NT2/D1 (cell line): ENCODE data around the gene LPAR5.
"Not testable (repeated sequence)": the region's sequence is repeated elsewhere in the genome, so short reads cannot be mapped to it uniquely, and the experiment has no call there.

Experiments used
- SUZ12 ChIP-seq: IDR thresholded peaks from 2 replicates; pipeline ENCODE4 v1.6.1; 2011; ENCODE audit not compliant: insufficient read length, insufficient read depth; ENCODE audit errors: extremely low read depth
- YY1 ChIP-seq: IDR thresholded peaks from 2 replicates; pipeline ENCODE4 v1.6.1; 2011; ENCODE audit not compliant: insufficient read length, insufficient read depth
- ZNF274 ChIP-seq: IDR thresholded peaks from 2 replicates; pipeline ENCODE4 v1.6.1; 2011; ENCODE audit warnings: mild to moderate bottlenecking, low read depth, low read length

DNA sequence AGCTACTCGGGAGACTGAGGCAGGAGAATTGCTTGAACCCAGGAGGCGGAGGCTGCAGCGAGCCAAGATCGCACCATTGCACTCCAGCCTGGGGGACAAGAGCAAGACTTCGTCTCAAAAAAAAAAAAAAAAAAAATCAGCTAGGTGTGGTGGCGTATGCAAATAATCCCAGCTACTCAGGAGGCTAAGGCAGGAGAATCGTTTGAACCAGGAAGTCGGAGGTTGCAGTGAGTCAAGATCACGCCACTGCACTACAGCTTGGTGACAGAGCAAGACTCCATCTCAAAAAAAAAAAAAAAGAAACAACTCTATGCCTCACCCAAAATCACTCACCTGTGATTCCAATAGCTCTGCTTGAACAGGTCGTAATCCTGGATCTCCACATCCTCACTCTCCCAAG, 40.1 kb downstream of the LPAR5 start:
- not testable (repeated sequence) for TF ChIP-seq ZNF274, YY1, SUZ12
